ENCODE measurements around the gene IL3. TPM values are rescaled to one million over a fixed set of nuclear protein-coding genes. Genes with fewer than 3 reads are reported as not detected.

Gene IL3
- total RNA-seq, 3 donors from 2014 or later, result not detected

DNA sequence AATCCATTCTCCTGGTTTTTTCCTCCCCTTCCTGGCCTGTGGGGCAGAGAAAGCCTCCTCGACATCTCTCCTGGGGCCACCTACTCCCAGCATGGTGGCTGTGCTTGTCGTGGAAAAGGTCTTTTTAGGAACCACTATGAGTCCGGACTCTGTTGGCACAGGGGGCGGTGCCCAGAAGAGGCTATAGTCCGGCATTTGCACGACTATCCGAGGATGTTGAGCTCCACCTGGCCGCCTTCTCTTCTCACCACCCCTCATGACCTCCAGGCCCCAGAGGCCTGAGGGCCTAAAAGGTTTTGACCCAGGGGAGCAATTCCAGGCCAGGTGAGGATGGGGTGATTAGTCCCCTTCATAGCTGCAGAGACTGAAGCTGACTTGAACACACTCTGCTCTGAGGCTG, 27.2 kb downstream of the IL3 start:
- H3K4me3 ChIP-seq, result no peak overlapping the region
- H3K9me3 ChIP-seq, result no peaks in the 10 kb centered on the region
- DNase-seq (no peak), ATAC-seq (no peak)
- no peaks in the 10 kb centered on the region for H3K4me1 ChIP-seq (ENCODE audit: low read depth)
- H3K36me3 ChIP-seq (ENCODE audit: low read depth), result no peaks in the 10 kb centered on the region
- intact Hi-C loops (cut with DNase I, micrococcal nuclease), result no loop called here
- TF ChIP-seq, protein P1, sequence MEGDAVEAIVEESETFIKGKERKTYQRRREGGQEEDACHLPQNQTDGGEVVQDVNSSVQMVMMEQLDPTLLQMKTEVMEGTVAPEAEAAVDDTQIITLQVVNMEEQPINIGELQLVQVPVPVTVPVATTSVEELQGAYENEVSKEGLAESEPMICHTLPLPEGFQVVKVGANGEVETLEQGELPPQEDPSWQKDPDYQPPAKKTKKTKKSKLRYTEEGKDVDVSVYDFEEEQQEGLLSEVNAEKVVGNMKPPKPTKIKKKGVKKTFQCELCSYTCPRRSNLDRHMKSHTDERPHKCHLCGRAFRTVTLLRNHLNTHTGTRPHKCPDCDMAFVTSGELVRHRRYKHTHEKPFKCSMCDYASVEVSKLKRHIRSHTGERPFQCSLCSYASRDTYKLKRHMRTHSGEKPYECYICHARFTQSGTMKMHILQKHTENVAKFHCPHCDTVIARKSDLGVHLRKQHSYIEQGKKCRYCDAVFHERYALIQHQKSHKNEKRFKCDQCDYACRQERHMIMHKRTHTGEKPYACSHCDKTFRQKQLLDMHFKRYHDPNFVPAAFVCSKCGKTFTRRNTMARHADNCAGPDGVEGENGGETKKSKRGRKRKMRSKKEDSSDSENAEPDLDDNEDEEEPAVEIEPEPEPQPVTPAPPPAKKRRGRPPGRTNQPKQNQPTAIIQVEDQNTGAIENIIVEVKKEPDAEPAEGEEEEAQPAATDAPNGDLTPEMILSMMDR (IDR thresholded peaks at IDR 0.05), result no peak

DNA sequence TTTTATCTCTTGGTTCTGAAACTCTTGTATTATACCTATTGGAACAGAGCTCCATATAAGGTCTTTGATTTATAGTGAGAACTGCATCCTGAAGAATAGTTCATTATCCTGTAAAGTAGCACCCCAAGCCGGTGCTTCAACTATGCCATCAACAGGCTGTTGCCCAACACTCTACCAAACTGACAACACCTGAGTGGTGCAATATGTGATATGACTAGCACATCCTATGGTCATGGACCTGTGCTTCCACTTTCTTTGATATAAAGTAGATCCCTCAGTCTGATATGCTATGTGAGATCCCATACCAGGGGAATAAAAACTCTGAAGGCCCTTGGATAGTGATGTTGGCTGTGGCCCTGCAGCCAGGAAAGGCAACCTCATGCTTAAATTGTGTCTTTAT, 28.9 kb downstream of the IL3 start:
- TF ChIP-seq, protein P1 (IDR thresholded peaks at IDR 0.05), result no peak
- intact Hi-C loops (cut with DNase I, micrococcal nuclease), result no loop called here
- no peaks in the 10 kb centered on the region for H3K4me1 ChIP-seq (ENCODE audit: low read depth)
- H3K4me3 ChIP-seq, result no peak overlapping the region
- no peaks in the 10 kb centered on the region for H3K36me3 ChIP-seq (ENCODE audit: low read depth)
- ATAC-seq (no peak), DNase-seq (no peak)
- no peaks in the 10 kb centered on the region for H3K9me3 ChIP-seq

DNA sequence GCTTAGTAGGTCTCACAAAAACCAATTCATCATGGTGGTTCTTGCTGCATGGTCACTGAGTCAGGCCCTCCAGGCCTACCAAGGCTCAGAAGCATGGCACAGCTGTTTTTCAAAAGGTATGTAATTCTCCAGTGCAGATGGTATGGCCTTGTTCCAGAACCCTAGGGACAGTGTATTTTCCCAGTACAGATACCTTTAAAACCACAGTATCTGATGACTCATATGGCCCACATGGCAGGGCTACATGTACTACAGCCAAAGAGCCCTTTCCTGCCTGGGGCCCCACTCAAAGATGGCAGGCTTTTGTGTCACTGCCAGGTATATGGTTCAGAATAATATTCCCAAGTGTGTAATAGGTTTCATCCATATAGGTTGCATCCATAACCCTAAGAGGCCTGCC, 29.7 kb downstream of the IL3 start:
- intact Hi-C loops (cut with DNase I, micrococcal nuclease), result no loop called here
- no peak for DNase-seq
- TF ChIP-seq, protein P1 (IDR thresholded peaks at IDR 0.05), result no peak
- no peak overlapping the region for H3K4me3 ChIP-seq
- H3K9me3 ChIP-seq, result no peaks in the 10 kb centered on the region
- no peaks in the 10 kb centered on the region for H3K4me1 ChIP-seq (ENCODE audit: low read depth)
- no peaks in the 10 kb centered on the region for H3K36me3 ChIP-seq (ENCODE audit: low read depth)
- ATAC-seq, result no peak

DNA sequence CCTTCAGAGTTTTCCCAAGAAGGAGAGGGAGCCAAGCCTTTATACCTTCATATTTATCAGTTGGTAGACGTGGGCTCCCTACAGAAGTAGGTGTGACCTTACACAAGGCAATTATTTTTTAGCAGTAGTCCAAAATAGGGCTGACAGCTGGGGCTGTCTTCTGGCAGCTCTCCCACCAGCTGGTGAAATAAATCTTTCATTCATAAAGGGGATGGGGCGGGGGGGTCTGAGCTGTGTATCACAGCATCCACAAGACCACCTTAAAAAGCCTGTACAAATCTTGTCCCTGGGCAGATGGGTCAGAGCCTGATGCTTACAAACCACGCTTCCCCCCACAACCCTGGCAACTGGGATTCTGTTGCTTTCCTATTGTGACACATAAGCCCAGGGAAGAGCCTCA, 32.8 kb downstream of the IL3 start:
- Histone ChIP-seq H3K4me3 (no peak overlapping the region), H3K4me1 (ENCODE audit: low read depth) (no peaks in the 10 kb centered on the region), H3K9me3 (no peaks in the 10 kb centered on the region), H3K36me3 (ENCODE audit: low read depth) (no peaks in the 10 kb centered on the region)
- no peak for ATAC-seq
- TF ChIP-seq, protein P1 (IDR thresholded peaks at IDR 0.05), result no peak
- intact Hi-C loops (cut with DNase I, micrococcal nuclease), result no loop called here
- no peak for DNase-seq

DNA sequence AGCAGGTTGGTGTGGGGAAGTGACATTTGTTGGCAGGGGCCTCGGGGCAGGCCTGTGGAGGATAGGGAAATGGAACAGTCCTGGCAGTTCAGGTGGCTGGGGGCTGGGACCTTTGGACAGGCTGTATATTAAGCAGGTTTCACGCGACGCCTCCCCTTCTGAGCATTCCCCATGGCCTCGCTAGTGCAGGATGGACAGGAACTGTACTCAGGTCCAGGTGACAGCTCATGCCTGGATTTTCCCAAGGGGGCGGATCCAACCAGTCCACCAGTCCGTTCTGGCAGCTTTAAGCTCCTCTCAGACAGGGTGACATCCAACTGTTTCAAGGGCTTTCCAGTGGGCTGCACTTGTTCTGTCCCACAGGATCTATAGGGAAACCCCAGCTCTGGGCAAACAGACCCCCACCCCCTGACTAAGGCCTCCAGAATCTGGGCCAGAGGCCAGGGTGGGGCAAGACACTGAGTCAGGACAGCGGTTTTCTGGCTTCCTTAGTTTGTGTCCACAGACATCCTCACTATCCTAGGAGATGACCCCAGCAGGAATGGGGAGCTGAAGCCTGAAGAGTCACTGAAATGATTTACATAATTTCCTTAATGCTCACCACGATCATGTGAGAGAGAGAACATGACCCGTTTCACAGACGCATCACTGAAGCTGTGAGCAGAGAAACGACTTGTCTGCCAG, 34.1 kb downstream of the IL3 start:
- ATAC-seq (no peak), DNase-seq (no peak)
- TF ChIP-seq, protein P1 (IDR thresholded peaks at IDR 0.05), result no peak
- Histone ChIP-seq H3K4me1 (ENCODE audit: low read depth) (no peaks in the 10 kb centered on the region), H3K4me3 (no peak overlapping the region), H3K9me3 (no peaks in the 10 kb centered on the region), H3K36me3 (ENCODE audit: low read depth) (no peaks in the 10 kb centered on the region)
- intact Hi-C loops (cut with DNase I, micrococcal nuclease), result no loop called here

DNA sequence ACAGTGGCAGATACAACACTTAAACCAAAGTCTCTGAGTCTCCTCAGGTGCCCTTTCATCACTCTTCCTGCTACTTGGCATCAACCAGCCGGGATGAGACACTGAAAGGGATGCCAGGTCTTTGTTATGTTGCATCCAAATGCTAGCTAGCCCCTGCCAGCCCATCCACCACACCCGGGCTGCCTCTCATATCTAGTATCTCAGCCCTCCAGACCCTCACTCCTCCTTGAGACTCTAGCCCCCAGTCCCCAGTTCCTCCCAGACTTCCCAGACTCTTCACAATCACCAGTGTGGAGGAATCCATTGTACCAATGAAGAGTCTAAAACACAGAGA, 34.6 kb downstream of the IL3 start:
- Histone ChIP-seq H3K9me3 (no peaks in the 10 kb centered on the region), H3K4me3 (no peak overlapping the region), H3K4me1 (ENCODE audit: low read depth) (no peaks in the 10 kb centered on the region), H3K36me3 (ENCODE audit: low read depth) (no peaks in the 10 kb centered on the region)
- no peak for ATAC-seq
- intact Hi-C loops (cut with DNase I, micrococcal nuclease), result no loop called here
- no peak for DNase-seq
- TF ChIP-seq, protein P1 (IDR thresholded peaks at IDR 0.05), result no peak
